ENCODE data around the gene ARHGEF37.
"Not testable (repeated sequence)": the region's sequence is repeated elsewhere in the genome, so short reads cannot be mapped to it uniquely, and the experiment has no call there.

ARHGEF37 gene

GRCh38 chr5:149581192-149581861 lies at the start of gene ARHGEF37:
TSS of gene ARHGEF37 (plus strand) at chr5:149581498. CDS start at chr5:149597770, 16,272 bp downstream.
- no peak for DNase-seq (ENCODE audit: low read depth in 2 of 2, low spot score in 1 of 2)

GRCh38 chr5:149532413-149532812 lies 48.9 kb upstream of the ARHGEF37 start:
- no peak for DNase-seq (ENCODE audit: low read depth in 2 of 2, low spot score in 1 of 2)

- not testable (repeated sequence) for DNase-seq (ENCODE audit: low read depth in 2 of 2, low spot score in 1 of 2)
Measured at GRCh38 chr5:149535787-149536186, 45.5 kb upstream of the ARHGEF37 start.

DNA sequence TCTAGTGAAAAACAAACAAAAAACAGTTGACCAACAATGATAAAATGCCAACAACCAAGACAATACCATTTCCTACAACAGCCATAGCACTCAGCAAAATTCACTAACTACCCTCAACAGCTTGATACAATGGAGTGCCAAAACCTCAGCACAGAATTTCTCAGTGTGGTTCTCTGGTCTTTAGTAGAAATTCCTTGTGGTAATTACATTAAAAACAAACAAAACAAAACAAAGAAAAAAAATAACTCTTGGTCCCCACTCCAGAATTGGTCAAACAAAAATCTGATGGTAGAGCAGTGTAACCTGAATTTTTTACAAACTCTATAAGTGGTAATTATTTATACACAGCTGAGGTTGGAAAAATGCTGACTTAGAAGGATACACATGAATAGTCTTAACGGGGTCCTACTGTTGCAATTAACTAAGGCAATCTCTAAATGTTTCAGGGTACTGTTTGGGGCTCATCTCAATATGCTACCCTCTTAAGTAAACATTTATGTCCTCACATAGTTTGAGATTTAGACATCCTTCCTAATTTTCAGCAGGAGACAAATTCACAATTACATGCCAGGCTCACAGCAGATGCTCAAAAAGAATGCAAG lies 43.8 kb upstream of the ARHGEF37 start:
- DNase-seq (ENCODE audit: low read depth in 2 of 2, low spot score in 1 of 2): no peak

- DNase-seq (ENCODE audit: low read depth in 2 of 2, low spot score in 1 of 2): no peak
Measured at GRCh38 chr5:149540089-149540488, 41.2 kb upstream of the ARHGEF37 start.

GRCh38 chr5:149541893-149542292 lies 39.4 kb upstream of the ARHGEF37 start:
- no peak for DNase-seq (ENCODE audit: low read depth in 2 of 2, low spot score in 1 of 2)

DNA sequence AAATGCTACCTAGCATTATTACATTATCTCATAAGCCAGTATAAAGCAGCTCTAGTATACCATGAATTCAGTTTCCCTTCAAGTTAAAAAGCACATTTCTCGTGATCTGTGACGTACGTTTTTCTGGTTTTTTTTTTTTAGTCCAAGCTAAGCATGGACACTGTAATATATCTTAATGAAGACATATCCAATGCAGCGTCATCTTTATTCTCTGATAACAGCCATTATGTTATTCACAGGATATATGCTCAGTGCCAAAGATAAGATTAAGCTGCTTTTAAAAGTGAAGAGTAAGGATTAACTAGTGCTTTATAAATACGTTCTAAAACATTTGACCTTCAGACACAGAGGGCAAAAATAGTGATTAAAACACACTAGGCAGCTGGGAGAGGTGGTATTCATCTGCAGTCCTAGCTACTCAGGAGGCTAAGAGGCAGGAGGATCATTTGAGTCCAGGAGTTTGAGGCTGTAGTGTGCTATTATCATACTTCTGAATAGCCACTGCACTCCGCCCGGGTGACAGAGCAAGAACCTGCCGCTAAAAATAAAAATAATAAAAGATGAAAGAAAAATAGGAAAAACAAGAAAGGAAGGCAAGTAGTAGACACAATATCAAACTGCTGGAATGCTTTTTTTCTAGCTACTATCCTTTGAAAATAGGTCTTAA lies 37.8 kb upstream of the ARHGEF37 start:
- no peak for DNase-seq (ENCODE audit: low read depth in 2 of 2, low spot score in 1 of 2)

DNA sequence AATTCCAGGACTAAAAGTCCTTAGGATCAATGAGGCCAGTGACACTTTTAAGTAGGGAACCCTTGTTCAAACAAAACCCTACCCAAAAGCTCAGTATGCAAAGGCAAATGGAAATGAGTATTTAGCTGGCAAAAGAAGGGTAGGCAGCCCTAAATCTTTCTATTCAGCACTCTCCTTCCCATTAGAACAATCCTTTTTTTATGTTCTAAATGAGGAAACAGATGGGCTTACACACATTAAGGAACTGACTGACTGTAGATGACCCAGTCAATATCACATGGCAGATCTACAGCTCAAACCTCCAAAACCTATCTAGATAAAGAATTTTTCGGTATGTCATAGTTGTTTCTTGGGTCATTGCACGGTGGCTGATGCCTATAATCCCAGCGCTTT lies 37.3 kb upstream of the ARHGEF37 start:
- DNase-seq (ENCODE audit: low read depth in 2 of 2, low spot score in 1 of 2): no peak

GRCh38 chr5:149545327-149545726 lies 36.0 kb upstream of the ARHGEF37 start:
- no peak for DNase-seq (ENCODE audit: low read depth in 2 of 2, low spot score in 1 of 2)

DNA sequence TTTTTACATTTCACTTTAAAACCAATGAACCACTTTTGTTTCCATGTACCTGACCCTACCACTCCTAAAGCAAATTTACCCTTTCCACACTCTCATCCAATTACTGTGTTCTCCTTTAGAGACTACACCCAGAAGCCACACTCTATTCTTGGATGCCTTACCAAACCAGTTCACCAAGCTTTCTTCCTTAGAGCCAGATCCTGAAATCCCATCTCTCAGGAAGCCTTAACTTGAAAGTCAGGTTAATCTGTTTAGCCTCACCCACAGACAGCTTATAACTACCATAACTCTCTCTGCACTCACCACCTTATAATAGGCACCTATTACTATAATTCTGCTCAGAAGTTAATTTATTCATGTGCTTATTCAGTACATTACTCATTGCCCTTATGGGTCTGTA lies 34.3 kb upstream of the ARHGEF37 start:
- no peak for DNase-seq (ENCODE audit: low read depth in 2 of 2, low spot score in 1 of 2)

GRCh38 chr5:149549461-149550267 lies 31.6 kb upstream of the ARHGEF37 start:
- no peak for DNase-seq (ENCODE audit: low read depth in 2 of 2, low spot score in 1 of 2)

GRCh38 chr5:149550268-149550583 lies 31.1 kb upstream of the ARHGEF37 start:
- DNase-seq (ENCODE audit: low read depth in 2 of 2, low spot score in 1 of 2): no peak

DNA sequence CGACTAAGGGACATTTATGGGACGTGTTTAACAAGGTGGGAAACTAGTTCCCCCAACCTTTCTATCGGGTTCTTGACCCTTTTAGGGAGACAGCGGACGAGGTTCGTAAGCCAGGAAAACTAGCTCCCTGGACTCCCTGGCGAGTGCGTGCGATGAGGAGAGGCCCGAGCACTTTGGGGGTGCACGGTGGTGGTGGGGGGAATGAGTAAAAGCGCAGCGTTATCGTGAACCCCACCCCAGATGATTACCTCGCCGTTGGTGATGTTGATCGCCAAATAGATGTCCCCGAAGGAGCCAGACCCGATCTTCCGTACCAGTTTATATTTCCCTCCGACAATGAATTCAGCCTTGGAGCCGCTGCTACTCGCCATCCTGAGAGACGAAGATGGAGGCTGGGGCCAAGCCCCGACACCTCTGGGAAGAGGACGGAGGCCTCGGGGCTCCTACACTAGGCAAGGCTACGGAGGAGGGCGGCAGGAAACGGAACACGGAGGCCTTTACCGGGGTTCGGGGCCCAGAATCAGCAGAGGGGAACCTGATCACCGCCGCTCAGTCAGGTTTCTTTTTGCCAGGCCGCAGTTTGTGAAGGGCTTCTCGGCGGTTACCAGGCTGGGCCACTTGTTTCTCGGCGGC lies 30.6 kb upstream of the ARHGEF37 start:
- DNase-seq (ENCODE audit: low read depth in 2 of 2, low spot score in 1 of 2): no peak

DNA sequence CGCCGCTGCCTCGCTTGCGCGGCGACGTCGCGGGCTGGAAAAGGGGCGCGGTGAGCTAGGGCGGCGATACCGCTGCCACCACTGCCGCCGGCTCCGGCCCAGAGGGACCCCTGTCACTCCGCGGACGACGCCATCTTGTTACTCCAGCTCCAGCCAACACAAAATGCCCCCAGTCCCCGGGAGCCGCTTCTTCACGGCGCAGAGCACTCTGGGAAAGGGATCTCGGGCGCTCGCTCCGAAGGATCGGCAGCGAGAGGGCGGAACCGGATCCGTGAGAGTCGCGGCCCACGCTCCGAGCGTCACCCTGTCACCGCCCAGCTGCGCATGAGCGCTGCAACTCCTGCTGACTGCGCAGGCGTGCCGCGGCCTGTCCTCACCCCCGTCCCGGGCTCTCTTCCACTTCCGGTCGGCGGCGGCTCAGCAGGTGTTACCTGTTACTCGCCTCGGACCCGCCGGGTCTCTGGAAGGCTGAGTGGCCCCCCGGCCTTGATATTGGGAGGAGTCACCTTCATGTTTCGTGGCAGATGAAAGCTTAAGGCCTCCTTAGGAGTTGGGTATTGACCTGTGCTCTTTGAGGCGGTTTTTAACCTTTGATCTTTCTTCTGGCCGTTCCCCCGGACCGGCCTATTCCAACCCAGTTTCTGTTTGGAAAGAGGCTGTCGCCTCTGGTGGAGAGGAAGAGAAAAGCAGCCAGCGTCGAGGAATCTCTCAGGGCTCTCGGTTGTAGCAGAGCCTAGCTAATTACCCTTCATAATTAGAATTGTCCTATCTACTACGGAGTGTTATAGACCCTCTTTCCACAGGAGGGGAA lies 29.9 kb upstream of the ARHGEF37 start, which contains the start of gene CSNK1A1:
TSS of gene CSNK1A1 (minus strand) at position 213 of the 811 bp plus-strand sequence. CDS start 475 bp downstream, outside the sequence.
- peak; percentile 97 for DNase-seq (ENCODE audit: low read depth in 2 of 2, low spot score in 1 of 2)

GRCh38 chr5:149552038-149552494 lies 29.2 kb upstream of the ARHGEF37 start:
- DNase-seq (ENCODE audit: low read depth in 2 of 2, low spot score in 1 of 2): no peak

GRCh38 chr5:149552553-149553160 lies 28.6 kb upstream of the ARHGEF37 start:
- DNase-seq (ENCODE audit: low read depth in 2 of 2, low spot score in 1 of 2): no peak

GRCh38 chr5:149559706-149560105 lies 21.6 kb upstream of the ARHGEF37 start:
- DNase-seq (ENCODE audit: low read depth in 2 of 2, low spot score in 1 of 2): no peak

DNA sequence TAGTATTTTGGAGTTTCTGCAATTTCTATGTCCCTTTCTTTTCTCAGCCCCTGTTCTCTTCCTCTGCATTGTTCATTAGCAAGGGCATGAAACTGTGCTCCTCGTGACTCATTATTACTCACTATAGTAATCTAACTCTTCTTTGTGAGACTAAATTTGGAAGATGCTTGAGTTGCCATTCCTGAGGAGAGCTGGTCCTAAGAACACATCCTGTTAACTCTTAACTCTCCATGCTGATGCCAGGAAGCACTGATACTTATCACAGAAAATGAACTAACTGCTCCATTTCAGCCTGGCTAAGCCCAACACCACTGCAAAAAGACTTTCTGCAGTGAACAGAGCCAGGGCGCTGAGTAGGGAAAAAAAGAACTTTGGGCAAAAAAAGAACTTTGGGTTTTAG lies 19.4 kb upstream of the ARHGEF37 start:
- DNase-seq (ENCODE audit: low read depth in 2 of 2, low spot score in 1 of 2): no peak

DNA sequence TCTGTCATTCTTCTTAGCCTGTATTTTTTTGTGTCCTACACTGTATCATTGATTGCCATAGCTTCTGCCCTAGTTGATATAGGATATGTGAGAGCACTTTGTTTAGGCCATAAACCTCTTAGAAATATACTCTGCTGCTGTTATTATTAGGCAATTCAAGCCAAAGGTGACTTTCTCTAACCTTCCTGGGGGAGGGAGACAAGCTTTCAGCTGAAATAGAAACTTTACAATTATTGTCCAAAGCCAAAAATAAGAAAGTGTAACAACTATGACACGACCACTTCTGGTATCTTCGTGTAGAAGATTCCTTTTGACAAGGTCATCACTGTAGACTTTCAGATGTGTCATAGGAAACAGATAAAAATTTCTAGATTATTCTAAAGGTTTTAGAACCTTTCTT lies 17.8 kb upstream of the ARHGEF37 start:
- no peak for DNase-seq (ENCODE audit: low read depth in 2 of 2, low spot score in 1 of 2)

Data from stimulated activated CD8-positive, alpha-beta memory T cell treated with anti-CD3 and anti-CD28 coated beads, Interleukin-4, amount 100 ng/mL, for 4 hours (primary cell).